Non-pigmented ciliary epithelial cell (primary cell): ENCODE measurements around the gene IFT43.
A peak's percentile ranks its signal among the peaks of the same experiment; 100 is the strongest.

Source experiments
- DNase-seq: peaks from one replicate; pipeline ENCODE4 v3.0.0-alpha.2; 2010; ENCODE audit warnings: low read depth

The IFT43 gene

DNA sequence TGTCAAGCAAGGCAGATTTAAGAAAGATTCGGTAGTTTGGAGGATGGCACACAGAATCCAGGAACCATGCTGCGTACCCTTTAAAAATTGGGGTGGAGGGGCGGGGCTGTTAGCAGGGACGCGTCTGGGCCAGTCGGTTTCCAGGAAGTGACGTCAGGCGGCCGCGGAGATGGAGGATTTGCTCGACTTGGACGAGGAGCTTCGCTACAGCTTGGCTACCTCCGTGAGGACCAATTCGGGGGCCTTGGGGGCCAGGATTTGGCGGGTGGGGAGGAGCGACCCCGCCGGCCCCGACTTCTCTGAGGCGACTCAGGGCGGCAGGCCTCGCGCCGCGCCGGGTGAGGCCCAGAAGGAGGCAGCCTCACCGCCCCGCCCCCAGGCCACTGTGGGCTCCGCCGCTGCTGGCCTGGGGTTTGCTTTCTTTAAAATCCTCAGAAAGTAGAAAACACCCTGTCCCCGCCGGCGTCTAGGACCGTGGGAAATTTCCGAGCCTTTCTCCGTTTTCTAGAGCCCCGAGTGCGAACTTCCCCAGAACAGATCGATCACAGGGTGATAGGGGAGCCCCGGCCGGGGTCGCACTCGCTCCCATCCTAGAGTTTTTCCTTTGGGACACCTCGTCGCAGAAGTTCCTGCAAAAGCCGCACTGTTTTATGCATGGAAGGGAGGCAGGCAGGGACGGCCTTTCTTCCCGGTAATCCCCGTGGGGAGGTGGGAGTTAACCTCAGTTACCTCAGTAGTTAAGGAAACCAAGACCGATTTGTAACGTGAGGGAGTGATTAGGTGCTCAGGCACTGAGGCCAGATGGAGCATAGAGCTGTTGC lies at the start of gene IFT43:
Gene IFT43, plus strand, starts transcription at position 146 of the 821 bp plus-strand sequence. Its CDS starts 24 bp downstream, at position 170.
- DNase-seq: no peak

DNA sequence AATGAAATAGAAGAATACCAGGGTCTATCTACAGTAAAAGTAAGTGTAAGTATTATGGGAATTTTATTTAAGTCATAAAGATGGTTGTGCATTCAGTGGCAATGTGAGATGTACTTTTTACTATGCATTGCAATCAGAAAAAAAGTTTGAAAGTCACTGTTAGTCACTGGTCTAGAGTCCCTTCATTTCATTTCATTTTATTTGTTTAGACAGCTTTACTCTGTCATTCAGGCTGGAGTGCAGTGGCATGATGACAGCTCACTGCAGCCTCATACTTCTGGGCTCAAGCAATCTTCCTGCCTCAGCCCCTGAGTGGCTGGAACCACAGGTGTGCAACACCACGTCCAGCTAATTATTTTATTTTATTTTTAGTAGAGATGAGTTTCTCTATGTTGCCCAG lies 46.4 kb upstream of the IFT43 start:
- no peak for DNase-seq

DNA sequence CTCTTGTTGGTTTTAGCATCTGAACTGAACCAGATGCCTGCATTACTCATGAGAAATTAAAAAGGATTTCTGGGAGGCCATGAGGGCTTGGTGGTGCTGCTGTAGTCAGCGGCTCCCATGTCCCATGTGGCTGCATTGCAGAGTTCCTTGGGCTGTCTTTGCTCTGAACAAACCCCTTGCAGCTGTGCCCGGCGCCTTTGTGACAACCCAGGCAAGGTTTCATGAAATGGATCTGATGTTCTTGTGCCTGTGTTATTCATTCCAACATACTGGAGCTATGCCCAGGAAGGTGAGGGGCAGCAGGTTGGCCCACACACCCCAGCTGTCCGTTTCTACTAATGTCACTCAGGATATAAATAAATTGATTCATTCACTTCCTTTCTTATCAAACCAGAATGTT lies 44.5 kb upstream of the IFT43 start:
- peak; percentile 8 for DNase-seq

DNA sequence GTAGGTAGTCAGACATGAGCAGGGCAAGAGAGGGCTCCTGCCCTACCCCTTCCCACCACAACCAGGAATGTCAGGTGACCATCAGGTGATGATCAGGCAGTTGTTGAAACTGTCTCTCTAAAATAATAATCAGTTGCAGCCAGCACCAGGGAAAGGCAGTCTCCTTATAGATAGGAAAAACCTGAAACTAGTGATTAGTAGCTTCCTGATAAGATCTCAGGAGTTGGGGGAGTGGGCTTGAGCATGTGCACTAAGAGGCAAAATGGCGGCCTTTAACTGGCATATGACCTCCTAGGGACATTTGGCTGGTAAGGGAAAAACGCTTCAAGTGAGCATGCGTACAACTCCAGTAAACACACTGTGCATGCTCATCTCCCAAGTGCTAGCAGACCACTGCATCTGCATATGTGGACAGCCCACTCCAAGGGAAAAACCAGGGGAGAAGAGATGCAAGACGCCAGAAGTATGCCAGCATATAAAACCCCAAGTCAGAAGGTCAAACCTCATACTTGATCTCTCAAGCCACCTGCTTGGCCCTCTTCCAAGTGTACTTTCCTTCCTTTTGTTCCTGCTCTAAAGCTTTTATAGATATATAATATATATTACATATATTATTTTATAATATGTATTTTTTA lies 40.8 kb upstream of the IFT43 start:
- DNase-seq: no peak

DNA sequence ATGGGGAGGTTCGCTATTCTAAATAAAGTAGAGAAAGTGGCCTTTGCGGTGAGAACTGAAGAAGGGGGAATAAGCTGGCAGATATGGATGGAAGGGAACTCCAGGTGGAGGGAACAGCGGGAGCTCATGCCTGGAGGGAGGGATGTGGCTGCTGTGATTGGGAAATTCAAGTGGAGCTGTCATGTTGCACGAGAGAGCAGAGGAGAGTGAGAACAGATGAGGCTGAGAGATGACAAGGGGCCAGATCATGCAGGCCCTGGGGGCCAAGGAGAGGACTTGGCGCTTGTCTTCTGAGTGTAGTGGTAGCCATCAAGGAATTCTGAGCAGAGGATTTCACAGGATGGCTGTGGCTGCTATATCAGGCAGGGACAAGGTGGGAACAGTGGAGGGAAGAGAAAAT lies 38.8 kb upstream of the IFT43 start:
- DNase-seq: no peak

DNA sequence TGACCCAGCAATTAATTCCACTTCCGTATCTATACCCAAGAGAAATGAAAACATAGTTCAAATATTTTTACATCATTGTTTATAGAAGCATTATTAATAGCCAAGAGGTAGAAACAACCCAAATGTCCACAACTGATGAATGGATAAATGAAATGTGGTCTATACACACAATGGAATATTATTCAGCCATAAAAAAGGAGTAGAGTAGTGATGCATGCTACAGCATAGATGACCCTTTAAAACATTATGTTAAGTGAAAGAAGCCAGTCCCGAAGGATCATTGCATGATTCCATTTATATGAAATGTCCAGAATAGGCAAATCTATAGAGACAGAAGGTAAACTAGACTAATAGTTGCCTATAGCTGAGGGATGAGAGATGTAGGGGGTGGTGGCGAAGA lies 33.1 kb upstream of the IFT43 start:
- DNase-seq: no peak

DNA sequence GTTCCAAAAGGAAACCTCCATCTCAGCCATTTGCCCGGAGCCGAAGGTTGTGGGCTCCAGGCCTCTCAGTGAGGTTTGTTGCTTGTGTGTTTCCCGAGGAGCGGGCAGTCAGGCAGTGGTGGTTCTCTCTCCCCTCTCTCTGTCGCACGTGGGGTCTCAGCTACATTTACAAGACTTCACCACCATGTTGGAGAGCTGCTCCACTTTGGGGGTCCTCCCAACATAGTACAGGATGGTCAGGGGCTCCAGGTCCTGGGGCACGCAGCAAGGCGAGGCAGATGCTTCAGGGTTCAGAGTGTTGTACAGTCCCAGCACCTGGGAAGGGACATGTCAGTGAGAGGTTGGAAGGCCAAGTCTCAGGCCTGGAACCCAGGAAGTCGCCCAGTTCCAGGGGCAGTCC lies 26.5 kb upstream of the IFT43 start:
- no peak for DNase-seq

DNA sequence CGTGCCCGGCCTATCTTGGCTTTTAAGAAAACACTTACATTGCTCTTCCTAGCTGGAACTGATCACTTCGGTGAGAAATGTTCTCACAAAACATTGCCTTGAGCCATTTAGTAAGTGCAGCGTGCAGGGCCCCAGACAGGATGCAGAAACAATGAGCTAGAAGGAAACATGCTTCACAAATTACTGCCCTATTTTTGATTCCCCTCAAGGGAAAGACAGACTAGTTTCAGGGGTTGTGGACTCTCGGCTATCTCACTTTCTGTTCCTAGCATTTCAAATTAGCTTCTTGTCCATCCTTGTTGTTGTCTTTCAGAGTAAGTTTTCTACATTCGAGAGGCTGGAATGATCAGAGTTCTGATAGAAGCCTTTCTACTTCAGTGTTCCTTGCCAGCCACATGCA lies 25.3 kb upstream of the IFT43 start:
- DNase-seq: no peak

DNA sequence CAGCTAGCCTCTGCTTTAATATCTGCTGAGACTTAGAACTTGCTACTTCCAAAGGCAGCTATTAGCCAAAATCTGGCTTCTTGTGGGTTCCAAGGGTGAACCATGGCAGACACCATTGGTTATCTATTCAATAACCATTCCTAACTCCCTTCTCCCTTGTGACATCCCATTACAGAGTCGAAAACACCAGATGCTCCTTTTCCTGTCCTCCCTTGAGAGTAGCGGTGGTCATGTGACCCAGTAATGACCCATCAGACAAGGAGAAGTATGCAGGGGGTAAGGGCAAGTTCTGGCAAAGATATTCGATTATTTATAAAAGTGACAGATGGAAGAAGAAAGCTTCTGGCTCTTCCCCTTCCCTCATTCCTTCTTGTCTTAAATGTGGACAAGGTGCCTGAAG lies 23.9 kb upstream of the IFT43 start:
- no peak for DNase-seq

DNA sequence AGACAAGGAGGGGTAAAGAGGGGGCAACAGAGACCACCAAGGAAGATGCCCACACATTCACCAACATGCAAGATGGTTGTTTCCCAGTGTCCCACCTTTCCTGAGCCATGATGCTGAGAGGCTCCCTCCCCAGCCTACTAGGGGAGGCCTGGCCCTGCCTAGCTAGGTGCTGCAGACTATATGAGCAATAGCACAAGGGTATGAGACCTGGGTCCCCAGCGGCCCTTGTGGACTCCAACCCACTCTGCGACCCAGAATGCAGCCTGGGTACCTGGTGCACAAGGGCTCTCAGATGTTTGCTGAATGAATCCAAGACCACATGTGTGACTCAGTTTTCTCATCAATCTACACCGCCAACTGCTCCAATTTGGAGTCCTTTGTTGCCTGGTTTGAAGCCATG lies 17.7 kb upstream of the IFT43 start:
- DNase-seq: no peak

DNA sequence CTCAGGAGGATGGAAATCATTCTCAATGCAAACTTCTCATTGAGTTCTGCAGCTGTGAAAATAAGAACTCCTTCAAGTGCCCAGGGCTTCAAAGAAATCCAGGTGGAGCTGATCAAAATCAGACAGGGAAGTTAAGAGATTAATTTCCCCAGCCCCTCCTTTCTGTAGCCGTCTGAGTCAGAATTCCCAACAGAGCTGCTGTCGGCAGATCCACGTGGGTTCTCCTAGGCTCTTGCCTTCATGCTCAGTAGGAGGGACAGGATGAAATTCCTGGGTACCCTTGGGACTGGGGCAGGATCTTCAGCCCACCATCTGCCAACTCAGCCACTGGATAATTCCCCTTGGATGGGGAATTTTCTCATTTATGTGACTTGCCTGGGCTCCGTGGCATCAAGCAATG lies 17.1 kb upstream of the IFT43 start:
- no peak for DNase-seq

DNA sequence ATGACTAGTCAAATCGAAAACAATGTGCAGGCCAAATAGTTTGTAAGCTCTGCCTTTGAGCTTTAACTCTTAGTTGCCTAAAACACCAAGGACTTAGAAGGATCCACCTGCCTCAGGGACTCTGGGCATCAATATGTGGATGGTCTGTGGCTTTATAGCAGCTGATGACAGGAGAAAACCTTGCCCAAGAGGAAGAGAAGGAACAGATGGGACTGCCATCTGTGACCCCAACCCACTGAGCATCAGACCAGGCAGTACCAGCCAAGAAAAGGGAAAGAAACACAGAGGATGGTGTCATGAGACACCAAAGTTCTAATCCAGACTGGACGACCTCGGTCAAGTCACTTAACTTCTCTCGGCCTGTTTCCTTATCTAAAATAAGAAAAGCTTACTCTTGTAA lies 16.4 kb upstream of the IFT43 start:
- no peak for DNase-seq

DNA sequence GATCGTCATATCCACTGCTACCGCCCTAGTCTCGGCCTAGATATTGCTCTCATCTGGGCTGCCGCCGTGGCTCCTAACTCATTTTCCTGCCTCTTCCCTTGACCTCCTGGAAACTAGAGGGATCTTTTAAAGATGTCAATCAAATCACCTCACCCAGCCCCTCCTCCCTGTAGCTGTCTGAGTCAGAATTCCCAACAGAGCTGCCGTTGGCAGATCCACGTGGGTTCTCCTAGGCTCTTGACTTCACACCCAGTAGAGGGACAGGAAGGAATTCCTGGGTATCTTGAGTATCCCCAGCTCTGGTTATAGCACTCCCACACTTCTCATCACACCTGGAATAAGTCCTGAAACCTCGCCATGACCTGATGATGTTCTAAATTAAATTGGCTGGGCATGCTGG lies 15.7 kb upstream of the IFT43 start:
- no peak for DNase-seq

DNA sequence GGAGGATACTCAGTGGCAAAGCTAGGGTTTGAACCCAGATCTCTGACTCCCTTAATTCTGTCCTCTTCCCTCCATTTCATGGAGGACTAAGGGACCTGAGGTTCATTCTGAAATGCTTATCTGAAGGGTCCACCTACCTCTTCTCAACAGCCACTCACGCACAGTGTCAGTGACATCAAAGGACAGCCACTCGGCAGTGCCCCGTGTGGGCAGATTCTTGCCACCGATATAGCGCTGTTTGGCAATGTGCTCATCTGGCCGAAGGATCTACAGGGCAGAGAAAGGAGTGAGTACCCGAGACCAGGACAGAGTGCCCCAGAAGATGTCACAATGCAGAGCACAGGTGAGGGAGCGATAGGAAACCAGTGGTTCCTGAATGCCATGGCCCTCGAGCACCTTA lies 14.6 kb upstream of the IFT43 start:
- DNase-seq: no peak

DNA sequence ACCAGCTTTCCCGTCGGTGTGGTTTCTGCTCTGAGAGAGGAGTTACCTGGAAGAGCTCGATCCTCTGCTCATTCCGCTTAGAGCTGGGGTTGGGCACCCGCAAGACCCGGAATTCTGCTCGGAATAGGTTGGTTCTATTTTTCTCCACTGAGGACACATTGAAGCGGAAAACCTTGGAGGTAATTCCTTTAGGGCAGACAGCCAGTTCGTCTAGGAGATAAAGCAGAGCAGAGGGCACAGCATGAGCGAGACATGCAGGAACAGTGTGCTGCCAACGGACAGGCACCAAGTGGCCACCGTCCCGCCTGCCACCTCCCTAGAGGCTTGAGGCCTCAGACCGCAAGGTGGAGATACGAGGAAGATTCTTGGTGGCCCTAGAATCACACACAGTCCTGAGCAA lies 14.1 kb upstream of the IFT43 start:
- DNase-seq: no peak

DNA sequence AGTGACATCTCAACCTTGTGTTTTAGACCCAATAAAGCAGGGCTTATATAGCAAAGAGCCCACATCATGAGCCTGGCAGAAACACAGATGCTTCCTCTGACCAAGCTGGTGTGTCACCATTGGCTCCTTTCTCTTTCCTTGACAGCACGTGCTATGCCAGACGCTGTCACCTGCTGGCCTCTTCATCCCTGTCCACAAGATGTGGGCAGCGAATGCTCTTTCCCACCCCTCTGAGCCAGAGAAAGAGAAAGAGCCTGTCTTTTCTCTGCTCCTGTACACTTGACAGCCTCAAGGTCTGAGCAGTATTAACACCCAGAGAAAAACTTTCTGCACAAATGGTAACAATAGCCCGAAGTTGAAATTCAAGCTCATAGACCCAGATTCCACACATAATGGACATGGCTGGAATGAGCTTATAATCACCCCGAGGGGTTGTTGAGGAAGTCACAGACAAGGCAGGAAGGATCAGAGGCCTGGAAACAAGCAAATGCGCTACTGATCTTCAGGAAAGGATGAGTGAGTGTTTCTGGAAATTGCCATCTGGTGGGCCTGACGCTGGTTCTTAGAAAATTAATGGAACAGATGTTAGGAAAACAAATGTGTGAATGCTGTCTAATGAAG lies 12.7 kb upstream of the IFT43 start:
- no peak for DNase-seq

DNA sequence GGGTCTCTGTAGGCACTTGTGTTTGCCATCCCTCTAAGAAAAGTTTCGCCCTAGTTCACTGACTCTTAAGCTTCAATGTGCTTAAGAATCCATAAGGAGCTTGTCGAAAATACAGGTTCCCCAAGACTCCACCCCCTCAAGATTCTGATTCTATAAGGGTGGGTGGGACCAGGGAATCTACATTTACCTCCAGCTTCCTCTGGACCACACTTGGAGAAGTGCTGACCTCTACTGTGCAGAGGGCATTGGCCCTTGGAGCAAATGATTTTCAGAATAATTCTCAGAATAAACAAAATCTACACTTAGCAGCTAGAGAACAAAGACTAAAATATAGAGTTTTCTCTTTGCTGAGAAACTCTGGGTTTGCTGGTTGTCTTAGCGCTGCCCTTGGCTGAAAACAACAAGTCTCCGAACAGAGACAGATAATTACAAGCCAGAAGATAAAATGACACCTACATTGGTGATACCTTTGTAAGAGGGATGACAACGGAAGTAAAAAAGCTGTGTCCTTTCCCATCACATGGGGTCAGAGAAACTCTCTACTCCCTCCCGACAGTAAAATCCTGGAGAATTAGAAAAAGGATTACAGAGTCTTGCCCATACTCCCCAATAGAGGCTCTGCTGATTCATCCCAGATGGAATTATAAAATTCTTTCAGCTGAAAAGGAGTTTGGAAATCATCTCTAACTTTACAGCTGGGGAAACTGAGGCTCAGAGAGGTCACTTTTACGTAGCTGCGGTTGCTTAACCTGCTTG lies 8.6 kb upstream of the IFT43 start:
- no peak for DNase-seq

DNA sequence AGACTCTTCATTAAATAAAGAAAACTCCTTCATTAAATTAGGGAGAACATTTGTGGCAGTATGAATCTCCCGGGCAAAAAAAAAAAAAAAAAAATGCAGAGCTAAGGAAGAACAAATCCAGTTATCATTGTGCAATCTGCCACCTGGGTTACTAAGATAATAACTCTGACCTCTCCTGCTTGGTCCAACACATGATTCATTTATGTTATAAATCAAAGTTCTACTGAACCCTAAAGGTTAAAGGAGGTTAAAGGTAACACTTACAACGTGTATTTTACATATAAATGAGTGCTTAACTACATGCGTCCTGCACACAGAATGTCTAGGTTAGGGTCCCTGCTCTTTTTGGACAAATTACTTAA lies 8.0 kb upstream of the IFT43 start:
- no peak for DNase-seq

DNA sequence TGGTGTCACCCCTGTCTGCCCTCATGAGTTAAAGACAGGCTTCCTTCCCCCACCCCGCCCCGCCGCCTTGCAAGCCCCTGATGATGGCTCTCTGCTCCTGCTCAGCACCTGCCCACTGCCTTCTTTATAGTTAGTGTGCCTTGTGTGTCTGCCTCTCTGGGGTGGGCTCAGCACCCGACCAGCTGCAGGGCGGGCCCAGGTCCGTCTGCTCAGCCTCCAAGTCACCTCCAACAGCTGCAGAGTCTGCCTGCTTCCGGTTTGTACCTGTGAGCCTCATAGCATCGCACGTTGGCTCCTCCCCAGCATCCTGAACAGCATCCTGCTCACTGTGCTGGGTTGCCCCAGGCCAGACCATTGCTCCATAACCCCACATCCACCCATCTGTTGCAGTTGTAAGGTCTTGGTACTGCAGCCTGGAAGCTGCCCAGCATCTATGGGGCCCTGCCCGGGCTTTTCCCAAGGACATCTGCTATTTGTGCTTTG lies 7.3 kb upstream of the IFT43 start:
- no peak for DNase-seq

DNA sequence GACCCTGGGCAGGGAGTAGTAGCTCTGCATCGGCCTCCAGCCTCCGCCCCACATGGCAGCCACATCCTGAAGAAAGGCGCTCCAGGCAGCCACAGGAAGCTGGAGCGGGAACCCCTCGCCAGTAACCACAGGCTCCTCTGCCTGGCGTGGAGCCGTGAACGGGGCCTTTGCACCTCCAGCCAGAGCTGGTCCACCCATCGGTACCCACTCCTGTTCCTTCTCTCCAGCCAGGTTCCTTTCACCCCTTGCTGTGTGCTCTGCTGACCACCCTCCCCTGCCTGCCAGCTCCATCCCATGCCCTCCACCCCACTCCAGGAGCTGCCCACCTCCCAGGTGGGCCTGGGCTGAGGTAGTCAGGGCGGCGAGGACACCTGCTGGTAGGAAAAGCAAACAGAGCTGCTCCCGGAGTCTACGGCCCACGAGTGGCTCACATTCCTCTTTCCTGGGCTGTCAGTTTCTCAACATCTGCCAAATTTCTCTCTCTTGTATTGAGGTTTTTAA lies 6.4 kb upstream of the IFT43 start:
- no peak for DNase-seq

DNA sequence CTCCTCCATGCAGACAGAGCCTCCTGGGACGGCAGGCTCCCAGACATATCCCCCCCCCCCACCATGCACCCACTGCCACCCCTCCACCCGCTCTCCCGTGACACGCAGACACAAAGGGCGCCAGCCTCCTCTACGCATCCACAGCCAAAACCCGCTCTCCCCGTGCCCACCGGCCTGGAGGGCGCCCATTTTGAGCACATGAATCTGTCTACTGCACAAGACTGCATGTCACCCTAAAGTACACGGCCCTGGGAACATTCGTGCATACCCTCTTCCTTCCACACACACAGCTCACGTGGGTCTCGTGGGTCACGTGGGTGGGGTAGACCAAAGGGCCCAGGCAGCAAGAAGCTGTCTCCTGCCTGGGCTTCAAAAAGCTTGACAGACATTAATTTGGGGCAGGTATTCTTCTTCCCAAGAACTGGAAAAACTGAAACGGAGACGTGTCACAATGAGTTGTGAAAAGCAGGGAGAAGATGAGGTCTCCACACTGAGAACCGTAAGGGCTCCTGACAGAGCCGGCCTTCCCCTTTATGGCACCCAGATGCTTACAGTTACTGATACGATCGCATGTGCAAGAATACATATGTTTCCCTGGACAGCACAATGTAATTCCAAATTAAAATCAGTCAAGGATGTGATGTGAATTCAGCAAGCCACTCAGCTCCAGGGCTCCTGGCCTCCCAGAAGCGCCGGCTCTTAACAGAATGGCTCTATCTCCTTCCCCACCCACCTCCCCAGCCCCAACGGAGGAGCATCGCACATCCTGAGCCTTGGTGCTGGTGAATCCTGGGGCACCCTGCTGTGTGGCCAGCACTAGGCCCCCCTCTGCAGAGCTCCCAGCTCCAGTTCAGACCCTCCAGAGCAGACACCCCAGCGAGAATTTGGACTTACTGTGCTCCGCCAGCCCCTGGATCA lies 5.7 kb upstream of the IFT43 start:
- DNase-seq: no peak
